ENCODE data around the gene DPP10. TPM values are rescaled to one million over a fixed set of nuclear protein-coding genes. Genes with fewer than 3 reads are reported as not detected.

The DPP10 gene
- total RNA-seq, 1 donor from 2014 or later, result 1.1 TPM

GRCh38 chr2:114577657-114578056, 135.2 kb downstream of the DPP10 start:
- DNase-seq (ENCODE audit: low read depth) (no peak), FAIRE-seq (no peak)
- TF ChIP-seq, protein P1, sequence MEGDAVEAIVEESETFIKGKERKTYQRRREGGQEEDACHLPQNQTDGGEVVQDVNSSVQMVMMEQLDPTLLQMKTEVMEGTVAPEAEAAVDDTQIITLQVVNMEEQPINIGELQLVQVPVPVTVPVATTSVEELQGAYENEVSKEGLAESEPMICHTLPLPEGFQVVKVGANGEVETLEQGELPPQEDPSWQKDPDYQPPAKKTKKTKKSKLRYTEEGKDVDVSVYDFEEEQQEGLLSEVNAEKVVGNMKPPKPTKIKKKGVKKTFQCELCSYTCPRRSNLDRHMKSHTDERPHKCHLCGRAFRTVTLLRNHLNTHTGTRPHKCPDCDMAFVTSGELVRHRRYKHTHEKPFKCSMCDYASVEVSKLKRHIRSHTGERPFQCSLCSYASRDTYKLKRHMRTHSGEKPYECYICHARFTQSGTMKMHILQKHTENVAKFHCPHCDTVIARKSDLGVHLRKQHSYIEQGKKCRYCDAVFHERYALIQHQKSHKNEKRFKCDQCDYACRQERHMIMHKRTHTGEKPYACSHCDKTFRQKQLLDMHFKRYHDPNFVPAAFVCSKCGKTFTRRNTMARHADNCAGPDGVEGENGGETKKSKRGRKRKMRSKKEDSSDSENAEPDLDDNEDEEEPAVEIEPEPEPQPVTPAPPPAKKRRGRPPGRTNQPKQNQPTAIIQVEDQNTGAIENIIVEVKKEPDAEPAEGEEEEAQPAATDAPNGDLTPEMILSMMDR (IDR thresholded peaks at IDR 0.05; ENCODE audit: insufficient read depth, low read depth, low read length), result no peak
- no peak for TF ChIP-seq EZH2 (IDR thresholded peaks at IDR 0.05; ENCODE audit: insufficient read depth, low read length)
- Histone ChIP-seq H3K4me2 (ENCODE audit: low read length) (no peak overlapping the region), H3K9me3 (ENCODE audit: insufficient read depth, low read depth, low read length) (no peaks in the 10 kb centered on the region), H3K27ac (ENCODE audit: low read depth, low read length) (no peak overlapping the region), H3K79me2 (ENCODE audit: insufficient read depth, low read length) (no peaks in the 10 kb centered on the region), H3K4me3 (ENCODE audit: insufficient read depth, low read depth, low read length) (no peak overlapping the region), H3K9ac (ENCODE audit: low read length) (no peak overlapping the region), H3K36me3 (ENCODE audit: insufficient read depth, low read length) (no peaks in the 10 kb centered on the region), H2AFZ (ENCODE audit: low read depth, low read length) (no peak overlapping the region), H3K27me3 (ENCODE audit: insufficient read depth, low read length) (no peaks in the 10 kb centered on the region), H4K20me1 (ENCODE audit: insufficient read depth, low read length) (no peaks in the 10 kb centered on the region), H3K4me1 (ENCODE audit: insufficient read depth, low read length) (no peaks in the 10 kb centered on the region)
- Mint-ChIP-seq H3K9me3 (ENCODE audit: unreplicated experiment) (no peaks in the 10 kb centered on the region), H3K27ac (ENCODE audit: unreplicated experiment) (no peak overlapping the region), H3K4me3 (ENCODE audit: unreplicated experiment) (no peak overlapping the region), H3K27me3 (ENCODE audit: low read depth, unreplicated experiment) (peaks cover 15% of the 10 kb centered on the region), H3K4me1 (ENCODE audit: low read depth, unreplicated experiment) (no peaks in the 10 kb centered on the region), H3K36me3 (ENCODE audit: low read depth, unreplicated experiment) (no peaks in the 10 kb centered on the region)

DNA sequence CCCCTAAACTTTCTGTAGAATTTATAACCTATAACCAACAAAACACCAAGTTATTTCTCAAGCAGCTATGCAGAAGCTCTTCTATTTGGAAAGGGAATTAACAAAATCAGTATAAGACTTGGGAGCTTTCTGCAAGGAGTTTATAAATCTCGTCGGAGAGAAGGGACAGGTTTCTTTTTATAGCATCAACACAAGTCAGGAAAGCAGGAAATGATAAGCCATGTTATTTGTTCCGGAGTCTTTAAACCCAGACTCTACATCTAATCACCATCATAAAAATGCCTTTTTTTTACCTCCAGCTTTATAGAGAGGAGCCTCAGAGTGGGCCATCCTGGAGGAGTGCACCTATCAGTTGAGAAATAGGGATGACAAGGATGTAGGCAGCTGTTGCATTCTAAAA, 137.1 kb downstream of the DPP10 start:
- H3K79me2 ChIP-seq (ENCODE audit: insufficient read depth, low read length), result no peaks in the 10 kb centered on the region
- no peaks in the 10 kb centered on the region for H3K27me3 ChIP-seq (ENCODE audit: insufficient read depth, low read length)
- no peak overlapping the region for H3K9ac ChIP-seq (ENCODE audit: low read length)
- H3K27ac Mint-ChIP-seq (ENCODE audit: unreplicated experiment), result no peak overlapping the region
- no peak overlapping the region for H3K27ac ChIP-seq (ENCODE audit: low read depth, low read length)
- H3K4me2 ChIP-seq (ENCODE audit: low read length), result no peak overlapping the region
- DNase-seq (ENCODE audit: low read depth) (no peak), FAIRE-seq (no peak)
- TF ChIP-seq, protein P1 (IDR thresholded peaks at IDR 0.05; ENCODE audit: insufficient read depth, low read depth, low read length), result no peak
- H3K9me3 Mint-ChIP-seq (ENCODE audit: unreplicated experiment), result no peaks in the 10 kb centered on the region
- H3K4me3 ChIP-seq (ENCODE audit: insufficient read depth, low read depth, low read length), result no peak overlapping the region
- H2AFZ ChIP-seq (ENCODE audit: low read depth, low read length), result no peak overlapping the region
- no peak overlapping the region for H3K4me3 Mint-ChIP-seq (ENCODE audit: unreplicated experiment)
- H3K4me1 Mint-ChIP-seq (ENCODE audit: low read depth, unreplicated experiment), result no peaks in the 10 kb centered on the region
- no peaks in the 10 kb centered on the region for H3K4me1 ChIP-seq (ENCODE audit: insufficient read depth, low read length)
- H3K36me3 Mint-ChIP-seq (ENCODE audit: low read depth, unreplicated experiment), result no peaks in the 10 kb centered on the region
- H3K9me3 ChIP-seq (ENCODE audit: insufficient read depth, low read depth, low read length), result no peaks in the 10 kb centered on the region
- H3K36me3 ChIP-seq (ENCODE audit: insufficient read depth, low read length), result no peaks in the 10 kb centered on the region
- H4K20me1 ChIP-seq (ENCODE audit: insufficient read depth, low read length), result no peaks in the 10 kb centered on the region
- peaks cover 6% of the 10 kb centered on the region for H3K27me3 Mint-ChIP-seq (ENCODE audit: low read depth, unreplicated experiment)

GRCh38 chr2:114580691-114581090, 138.2 kb downstream of the DPP10 start:
- Histone ChIP-seq H4K20me1 (ENCODE audit: insufficient read depth, low read length) (no peaks in the 10 kb centered on the region), H3K4me1 (ENCODE audit: insufficient read depth, low read length) (no peaks in the 10 kb centered on the region), H3K9ac (ENCODE audit: low read length) (no peak overlapping the region), H3K36me3 (ENCODE audit: insufficient read depth, low read length) (no peaks in the 10 kb centered on the region), H3K4me3 (ENCODE audit: insufficient read depth, low read depth, low read length) (no peak overlapping the region), H3K9me3 (ENCODE audit: insufficient read depth, low read depth, low read length) (no peaks in the 10 kb centered on the region), H3K4me2 (ENCODE audit: low read length) (no peak overlapping the region), H2AFZ (ENCODE audit: low read depth, low read length) (no peak overlapping the region), H3K27me3 (ENCODE audit: insufficient read depth, low read length) (no peaks in the 10 kb centered on the region), H3K27ac (ENCODE audit: low read depth, low read length) (no peak overlapping the region), H3K79me2 (ENCODE audit: insufficient read depth, low read length) (no peaks in the 10 kb centered on the region)
- FAIRE-seq (no peak), DNase-seq (ENCODE audit: low read depth) (no peak)
- no peaks in the 10 kb centered on the region for H3K4me1 Mint-ChIP-seq (ENCODE audit: low read depth, unreplicated experiment)
- H3K27me3 Mint-ChIP-seq (ENCODE audit: low read depth, unreplicated experiment), result peaks cover 4% of the 10 kb centered on the region
- H3K4me3 Mint-ChIP-seq (ENCODE audit: unreplicated experiment), result no peak overlapping the region
- TF ChIP-seq, protein P1 (IDR thresholded peaks at IDR 0.05; ENCODE audit: insufficient read depth, low read depth, low read length), result no peak
- no peak for TF ChIP-seq EZH2 (IDR thresholded peaks at IDR 0.05; ENCODE audit: insufficient read depth, low read length)
- no peaks in the 10 kb centered on the region for H3K36me3 Mint-ChIP-seq (ENCODE audit: low read depth, unreplicated experiment)
- H3K9me3 Mint-ChIP-seq (ENCODE audit: unreplicated experiment), result peaks cover 6% of the 10 kb centered on the region
- H3K27ac Mint-ChIP-seq (ENCODE audit: unreplicated experiment), result no peak overlapping the region
